HG02870 (cell line): ENCODE measurements around the gene CNOT1.
A peak's percentile ranks its signal among the peaks of the same experiment; 100 is the strongest.
"Not testable (repeated sequence)": the region's sequence is repeated elsewhere in the genome, so short reads cannot be mapped to it uniquely, and the experiment has no call there.

Experiments used
- ATAC-seq: cut with Tn5 transposase; IDR thresholded peaks from one replicate; pipeline ENCODE4 v1.9.1; 2021; ENCODE audit warnings: mild to moderate bottlenecking, moderate library complexity; ENCODE audit not compliant: unreplicated experiment

The CNOT1 gene

GRCh38 chr16:58629733-58630640 lies at the start of gene CNOT1:
CNOT1 (minus strand) TSS chr16:58629826; CDS start chr16:58599337, 30,489 bp downstream.
- ATAC-seq, result peak; percentile 84

- ATAC-seq, result no peak
Measured at GRCh38 chr16:58678716-58679115, 49.1 kb upstream of the CNOT1 start.

DNA sequence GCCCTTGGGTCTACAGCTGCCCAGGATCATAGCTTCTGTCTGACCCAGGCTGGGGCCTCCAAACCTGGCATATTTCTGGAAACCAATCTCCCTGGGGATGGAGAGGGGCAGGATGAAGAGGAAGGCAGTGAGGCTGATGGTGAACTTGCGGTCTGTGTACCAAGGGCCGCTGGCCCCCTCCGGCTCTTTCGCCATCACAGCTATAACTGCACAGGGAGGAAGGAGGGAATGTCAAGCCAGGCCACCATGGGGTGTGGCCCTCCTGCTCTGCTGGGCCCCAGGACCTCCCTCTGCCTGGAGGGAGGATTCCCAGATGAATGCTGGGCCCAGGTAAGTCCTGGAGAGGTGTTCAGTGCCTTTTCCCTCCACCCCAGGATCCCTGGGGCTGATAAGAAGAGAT lies 48.6 kb upstream of the CNOT1 start:
- no peak for ATAC-seq

DNA sequence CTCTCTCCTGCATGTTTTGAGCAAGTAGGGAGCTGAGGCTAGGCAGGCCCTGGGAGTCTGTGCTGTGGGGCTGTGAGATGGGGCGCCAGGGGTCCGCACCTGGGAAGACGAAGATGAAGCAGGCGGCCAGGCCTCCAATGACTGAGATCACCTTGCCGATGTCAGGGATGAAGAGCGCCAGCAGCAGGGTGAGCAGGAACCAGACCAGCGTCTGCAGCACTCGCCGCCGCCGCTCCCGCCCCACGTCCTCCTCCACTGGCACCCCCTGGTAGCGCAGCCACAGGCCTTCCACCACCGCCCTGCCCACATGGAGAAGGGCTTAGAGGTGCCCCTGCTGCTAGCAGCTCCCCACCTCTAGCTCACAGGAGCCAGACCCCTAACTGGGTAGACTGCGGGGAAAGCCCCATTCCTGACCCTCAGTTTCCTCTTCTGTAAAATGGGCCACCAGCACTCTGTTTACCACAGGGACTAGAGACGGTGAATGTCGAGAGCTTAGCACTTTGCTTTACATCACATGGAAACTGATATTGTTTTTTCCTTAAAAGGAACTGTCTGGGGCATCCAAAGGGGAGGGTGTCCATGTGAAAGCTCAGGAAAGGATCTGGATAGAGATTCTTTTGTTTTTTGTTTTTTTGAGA lies 41.4 kb upstream of the CNOT1 start:
- no peak for ATAC-seq

- no peak for ATAC-seq
Measured at GRCh38 chr16:58670177-58670576, 40.6 kb upstream of the CNOT1 start.

GRCh38 chr16:58665200-58665599 lies 35.6 kb upstream of the CNOT1 start:
- ATAC-seq, result no peak

- ATAC-seq, result peak; percentile 87
Measured at GRCh38 chr16:58661199-58661830, 31.7 kb upstream of the CNOT1 start.

DNA sequence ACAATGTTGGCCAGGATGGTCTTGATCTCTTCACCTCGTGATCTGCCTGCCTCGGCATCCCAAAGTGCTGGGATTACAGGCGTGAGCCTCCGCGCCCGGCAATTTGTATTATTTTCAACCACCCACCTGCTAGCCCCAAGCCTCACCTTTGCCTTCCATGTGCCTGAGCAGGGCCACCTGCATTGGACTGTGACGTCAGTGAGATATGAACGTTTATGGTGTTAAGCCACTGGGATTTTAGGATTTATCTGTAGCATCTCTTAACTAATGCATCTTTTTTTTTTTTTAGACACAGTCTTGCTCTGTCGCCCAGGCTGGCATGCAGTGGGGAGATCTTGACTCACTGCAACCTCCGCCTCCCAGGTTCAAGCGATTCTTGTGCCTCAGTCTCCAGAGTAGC lies 30.3 kb upstream of the CNOT1 start:
- not testable (repeated sequence) for ATAC-seq

DNA sequence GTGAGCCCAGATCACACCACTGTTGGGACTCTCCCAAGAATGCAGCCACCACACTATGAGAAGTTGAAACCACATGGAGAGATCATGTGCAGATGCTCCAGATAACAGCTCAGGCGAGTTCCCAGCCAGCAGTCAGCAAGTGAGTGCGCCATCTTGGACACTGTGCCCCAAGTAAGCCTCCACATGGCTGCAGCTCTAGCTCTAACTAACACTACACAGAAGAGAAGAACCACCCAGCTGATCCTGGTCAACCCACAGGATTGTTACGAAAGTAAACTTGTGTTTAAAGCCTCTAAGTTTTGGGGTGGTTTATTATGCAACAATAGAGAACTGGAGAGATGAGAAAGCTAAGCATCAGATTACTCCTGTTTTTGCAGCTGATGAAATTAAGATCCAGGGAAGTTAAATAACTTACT lies 29.2 kb upstream of the CNOT1 start:
- ATAC-seq, result no peak

- no peak for ATAC-seq
Measured at GRCh38 chr16:58656899-58657298, 27.3 kb upstream of the CNOT1 start.

- ATAC-seq, result no peak
Measured at GRCh38 chr16:58655215-58655596, 25.6 kb upstream of the CNOT1 start.

DNA sequence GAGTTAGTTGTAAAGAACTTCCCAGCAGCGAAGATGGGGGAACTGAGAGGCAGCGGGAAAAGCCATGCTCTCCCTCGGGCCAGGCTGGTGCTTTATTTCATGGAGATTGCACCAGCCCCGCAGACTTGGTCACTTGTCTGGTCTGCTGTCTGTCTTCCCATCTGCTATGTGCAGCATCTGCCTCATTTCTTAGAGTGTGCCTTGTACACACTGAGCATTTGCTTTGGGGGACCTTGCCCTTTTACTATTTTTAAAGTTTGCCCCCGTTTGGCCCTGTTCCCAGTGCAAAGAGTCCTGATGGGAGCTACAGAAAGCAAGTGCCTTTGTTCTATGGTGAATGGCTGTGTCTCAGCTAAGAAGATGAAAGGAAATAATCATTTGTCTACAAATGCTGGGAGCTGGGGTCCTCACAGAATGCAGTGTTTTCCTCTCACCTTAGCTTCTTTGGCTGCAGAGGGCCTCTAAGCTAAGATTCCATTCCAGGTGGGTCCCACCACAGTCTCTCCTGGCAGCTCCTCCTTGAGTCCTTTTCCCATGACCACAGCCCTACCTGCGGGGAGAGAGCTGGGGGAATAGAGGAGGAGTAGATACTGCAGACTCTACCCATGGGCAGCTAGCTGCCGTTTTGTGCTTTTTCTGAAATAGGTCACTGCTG lies 25.1 kb upstream of the CNOT1 start:
- no peak for ATAC-seq

- no peak for ATAC-seq
Measured at GRCh38 chr16:58652741-58653140, 23.1 kb upstream of the CNOT1 start.

DNA sequence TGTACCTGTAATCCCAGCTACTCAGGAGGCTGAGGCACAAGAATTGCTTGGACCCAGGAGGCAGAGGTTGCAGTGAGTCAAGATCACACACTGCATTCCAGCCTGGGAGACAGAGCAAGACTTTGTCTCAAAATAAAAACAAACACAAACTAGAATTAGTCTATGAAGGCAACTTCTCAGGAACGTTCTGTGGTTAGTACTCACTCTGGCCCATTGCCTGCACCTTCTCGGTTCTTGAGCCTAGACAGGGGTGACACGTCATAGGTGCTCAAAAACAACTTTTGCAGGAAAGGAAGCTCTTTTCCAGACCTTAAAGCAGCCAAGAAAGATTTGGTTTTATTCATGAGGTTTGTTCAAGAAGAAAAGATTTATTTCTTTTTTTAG lies 22.3 kb upstream of the CNOT1 start:
- no peak for ATAC-seq

GRCh38 chr16:58649707-58650106 lies 20.1 kb upstream of the CNOT1 start:
- no peak for ATAC-seq

DNA sequence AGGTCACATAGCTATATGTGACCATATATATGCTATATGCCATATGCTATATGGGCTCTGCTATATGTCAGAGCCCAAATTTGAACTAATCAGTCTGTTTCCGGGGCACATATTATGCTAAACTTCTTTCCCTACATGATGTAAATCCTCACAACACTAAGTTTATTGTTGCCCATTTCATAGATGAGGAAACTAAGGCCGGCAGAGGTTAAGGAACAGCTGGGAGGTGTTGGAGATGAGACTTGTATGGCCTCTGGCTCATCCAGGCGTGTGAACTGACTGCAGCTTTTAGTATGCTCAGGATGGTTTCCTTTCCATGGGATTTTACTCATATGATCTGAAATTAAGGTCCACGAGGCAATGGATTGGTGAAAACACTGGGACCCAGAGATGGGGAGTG lies 17.5 kb upstream of the CNOT1 start:
- no peak for ATAC-seq

DNA sequence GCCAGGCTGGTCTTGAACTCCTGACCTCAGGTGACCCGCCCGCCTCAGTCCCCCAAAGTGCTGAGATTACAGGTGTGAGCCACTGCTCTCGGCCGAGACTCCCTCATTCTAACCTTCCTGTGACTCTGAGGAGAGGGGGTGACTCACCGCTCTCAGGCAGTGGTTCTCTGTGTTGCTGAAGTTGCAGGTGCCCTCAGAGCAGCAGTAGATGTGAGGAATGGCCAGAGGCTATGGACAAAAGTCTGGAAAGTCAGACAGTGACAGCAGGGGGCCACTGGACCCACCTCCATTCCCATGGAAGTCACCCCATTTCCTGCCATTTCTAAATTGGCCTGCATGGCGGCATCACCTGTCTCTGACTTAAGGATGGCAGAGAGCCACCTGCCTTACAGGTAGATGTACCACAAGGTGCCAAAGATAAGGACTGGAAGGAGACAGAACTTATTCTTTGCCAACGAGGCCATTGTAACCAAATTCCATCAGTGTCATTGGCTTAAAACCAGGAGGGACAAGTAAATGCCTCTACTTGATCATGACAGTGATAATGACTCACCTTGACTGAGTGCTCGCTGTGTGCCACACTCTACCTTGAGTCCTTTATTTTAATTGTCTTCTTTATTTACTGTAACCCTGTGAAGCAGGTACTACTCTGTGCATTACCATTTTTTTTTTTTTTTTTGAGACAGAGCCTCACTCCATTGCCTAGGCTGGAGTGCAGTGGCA lies 15.3 kb upstream of the CNOT1 start:
- ATAC-seq, result no peak

DNA sequence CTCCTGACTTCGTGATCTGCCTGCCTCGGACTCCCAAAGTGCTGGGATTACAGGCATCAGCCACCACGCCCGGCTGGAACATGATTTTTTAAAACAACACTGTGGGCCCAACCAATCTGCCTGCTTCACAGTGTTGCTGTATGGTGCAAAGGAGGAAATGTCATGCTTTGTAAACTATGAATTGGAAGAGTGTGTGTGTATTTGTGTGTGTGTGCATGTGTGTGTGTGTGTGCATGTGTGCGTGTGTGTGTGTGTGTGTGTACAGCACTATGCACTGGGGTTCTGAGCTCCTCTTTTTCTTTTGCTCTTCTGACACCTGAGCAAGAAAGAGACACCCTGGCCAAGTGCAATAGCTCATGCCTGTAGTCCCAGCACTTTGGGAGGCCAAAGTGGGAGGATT lies 14.5 kb upstream of the CNOT1 start:
- ATAC-seq, result no peak

GRCh38 chr16:58640949-58641348 lies 11.3 kb upstream of the CNOT1 start:
- ATAC-seq, result no peak

DNA sequence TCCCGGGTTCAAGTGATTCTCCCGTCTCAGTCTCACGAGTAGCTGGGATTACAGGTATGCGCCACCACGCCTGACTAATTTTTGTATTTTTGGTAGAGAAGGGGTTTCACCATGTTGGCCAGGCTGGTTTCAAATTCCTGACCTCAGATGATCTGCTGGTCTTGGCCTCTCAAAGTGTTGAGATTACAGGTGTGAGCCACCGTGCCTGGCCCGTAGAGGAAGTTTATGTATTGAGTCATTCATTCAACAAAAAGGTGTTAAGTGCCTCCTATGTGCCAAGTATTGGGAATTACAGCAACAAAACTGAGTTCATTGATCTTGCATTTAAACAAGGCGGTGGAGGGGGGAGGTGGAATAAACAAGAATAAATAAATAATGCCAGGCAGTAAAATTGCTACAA lies 10.2 kb upstream of the CNOT1 start:
- ATAC-seq, result no peak

- no peak for ATAC-seq
Measured at GRCh38 chr16:58639230-58639629, 9.6 kb upstream of the CNOT1 start.
